Peyer's patch (tissue), 4 donors: Measurements from ENCODE around the gene NTNG2.

ENCODE experiments used
- POLR2A ChIP-seq, 2 donors: fragments of 450-650 bp; IDR thresholded peaks; one replicate each; pipeline ENCODE4 v1.5.1; 2017; ENCODE audit warnings: antibody characterized with exemption in 2 of 2, mild to moderate bottlenecking in 2 of 2, moderate library complexity in 2 of 2
- TF ChIP-seq, protein P1 (sequence below), 6 experiments: fragments of 450-650 bp in 4 of 6; fragments of 200-600 bp in 2 of 6; sonication (generic) in 1 of 6; IDR thresholded peaks; one replicate each; pipeline ENCODE4 v1.5.1; 2017 to 2019; ENCODE audit warnings: antibody characterized with exemption in 6 of 6, mild to moderate bottlenecking in 3 of 6, moderate library complexity in 1 of 6

DNA sequence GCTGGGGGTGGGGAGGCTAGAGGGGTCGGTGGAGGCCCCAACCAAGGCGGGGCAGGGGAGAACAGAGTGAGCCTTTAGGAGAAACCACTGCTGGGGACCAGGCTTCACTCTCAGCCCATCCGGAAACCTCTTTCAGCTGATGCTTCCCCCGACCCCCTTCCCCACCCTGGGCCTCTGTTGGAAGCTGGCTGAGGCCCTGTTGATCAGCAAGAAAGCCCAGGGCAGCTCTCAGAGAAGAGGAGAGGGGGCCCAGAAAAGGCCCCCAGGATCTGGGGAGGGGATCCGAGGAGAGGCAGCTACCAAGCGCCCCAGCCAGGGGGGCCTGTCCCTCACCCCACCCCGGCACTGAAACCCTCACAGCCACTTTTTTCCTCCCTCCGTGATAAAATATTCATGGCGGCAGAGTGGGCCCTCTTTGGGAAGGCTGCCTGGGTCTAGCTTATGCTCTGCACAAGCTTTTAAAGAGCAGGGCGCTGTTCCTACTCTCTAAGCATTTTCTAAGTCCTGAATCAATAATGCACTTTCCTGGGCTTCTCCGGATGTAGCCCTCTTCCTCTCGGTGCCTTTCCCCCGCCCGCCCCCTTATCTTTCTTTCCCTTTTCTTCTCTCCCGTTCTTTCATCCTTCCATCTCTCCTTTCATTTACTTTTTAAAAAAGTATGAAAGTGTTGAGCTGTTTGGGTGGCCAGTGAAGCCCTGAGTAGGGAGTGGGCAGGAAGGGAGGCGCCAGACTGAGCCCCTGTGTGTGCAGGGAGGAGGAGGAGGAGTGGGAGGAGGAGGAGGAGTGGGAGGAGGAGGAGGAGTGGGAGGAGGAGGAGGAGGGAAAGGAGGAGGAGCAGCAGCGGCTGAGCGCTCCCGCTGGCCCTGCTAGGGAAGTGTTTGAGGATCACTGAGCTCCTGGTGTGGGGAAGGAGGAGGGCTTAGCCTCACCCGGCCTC is 23.5 kb downstream of the NTNG2 start:
- TF ChIP-seq, protein P1, sequence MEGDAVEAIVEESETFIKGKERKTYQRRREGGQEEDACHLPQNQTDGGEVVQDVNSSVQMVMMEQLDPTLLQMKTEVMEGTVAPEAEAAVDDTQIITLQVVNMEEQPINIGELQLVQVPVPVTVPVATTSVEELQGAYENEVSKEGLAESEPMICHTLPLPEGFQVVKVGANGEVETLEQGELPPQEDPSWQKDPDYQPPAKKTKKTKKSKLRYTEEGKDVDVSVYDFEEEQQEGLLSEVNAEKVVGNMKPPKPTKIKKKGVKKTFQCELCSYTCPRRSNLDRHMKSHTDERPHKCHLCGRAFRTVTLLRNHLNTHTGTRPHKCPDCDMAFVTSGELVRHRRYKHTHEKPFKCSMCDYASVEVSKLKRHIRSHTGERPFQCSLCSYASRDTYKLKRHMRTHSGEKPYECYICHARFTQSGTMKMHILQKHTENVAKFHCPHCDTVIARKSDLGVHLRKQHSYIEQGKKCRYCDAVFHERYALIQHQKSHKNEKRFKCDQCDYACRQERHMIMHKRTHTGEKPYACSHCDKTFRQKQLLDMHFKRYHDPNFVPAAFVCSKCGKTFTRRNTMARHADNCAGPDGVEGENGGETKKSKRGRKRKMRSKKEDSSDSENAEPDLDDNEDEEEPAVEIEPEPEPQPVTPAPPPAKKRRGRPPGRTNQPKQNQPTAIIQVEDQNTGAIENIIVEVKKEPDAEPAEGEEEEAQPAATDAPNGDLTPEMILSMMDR (IDR thresholded peaks at IDR 0.05): no peak
- no peak for TF ChIP-seq POLR2A (IDR thresholded peaks at IDR 0.05)
